H9 (cell line): ENCODE results near the gene SUV39H2. TPM values are rescaled to one million over a fixed set of nuclear protein-coding genes. Genes with fewer than 3 reads are reported as not detected.

ENCODE experiments used
- DNase-seq: peaks from one replicate; pipeline ENCODE4 v3.0.0-alpha.2; 2017
- H2AFZ ChIP-seq: one replicate; pipeline ENCODE4 v1.6.1; 2013; ENCODE audit warnings: mild to moderate bottlenecking, low read length, control low read depth, moderate library complexity
- H2AK5ac ChIP-seq: 2 replicates; pipeline ENCODE4 v1.6.1; 2013; ENCODE audit warnings: low read length, control low read depth, mixed read lengths; ENCODE audit not compliant: insufficient read length
- H2BK120ac ChIP-seq: one replicate; pipeline ENCODE4 v1.6.1; 2013; ENCODE audit warnings: low read depth, mild to moderate bottlenecking, low read length, control low read depth, inconsistent platforms; ENCODE audit not compliant: poor library complexity, severe bottlenecking
- H2BK12ac ChIP-seq: 2 replicates; pipeline ENCODE4 v1.6.1; 2013; ENCODE audit warnings: low read length, control low read depth, mixed read lengths, low read depth; ENCODE audit not compliant: insufficient read length
- H2BK15ac ChIP-seq: 2 replicates; pipeline ENCODE4 v1.6.1; 2013; ENCODE audit warnings: low read depth, low read length, control low read depth
- H2BK20ac ChIP-seq: one replicate; pipeline ENCODE4 v1.6.1; 2013; ENCODE audit warnings: low read depth, mild to moderate bottlenecking, low read length, control low read depth, inconsistent platforms; ENCODE audit not compliant: poor library complexity, severe bottlenecking
- H2BK5ac ChIP-seq: 2 replicates; pipeline ENCODE4 v1.6.1; 2013; ENCODE audit warnings: low read length, control low read depth, mixed read lengths; ENCODE audit not compliant: insufficient read length
- H3K14ac ChIP-seq: 2 replicates; pipeline ENCODE4 v1.6.1; 2013; ENCODE audit warnings: low read length, control low read depth; ENCODE audit not compliant: insufficient read depth
- H3K18ac ChIP-seq: 2 replicates; pipeline ENCODE4 v1.6.1; 2013; ENCODE audit warnings: low read depth, mild to moderate bottlenecking, mixed read lengths, low read length, control low read depth; ENCODE audit not compliant: insufficient read length
- H3K23ac ChIP-seq: 2 replicates; pipeline ENCODE4 v1.6.1; 2013; ENCODE audit warnings: low read length, control low read depth, mixed read lengths, low read depth; ENCODE audit not compliant: insufficient read length
- H3K23me2 ChIP-seq: 2 replicates; pipeline ENCODE4 v1.6.1; 2013; ENCODE audit warnings: low read depth, mild to moderate bottlenecking, mixed read lengths, low read length, control low read depth; ENCODE audit not compliant: insufficient read length, poor library complexity, severe bottlenecking
- H3K27ac ChIP-seq: 2 replicates; pipeline ENCODE4 v1.5.1; 2013; ENCODE audit warnings: low read length, control low read depth, mixed read lengths, low read depth; ENCODE audit not compliant: insufficient read length
- H3K27me3 ChIP-seq: 2 replicates; pipeline ENCODE4 v1.6.1; 2013; ENCODE audit warnings: low read length, control low read depth, inconsistent platforms; ENCODE audit not compliant: insufficient read depth
- H3K4ac ChIP-seq: 2 replicates; pipeline ENCODE4 v1.6.1; 2013; ENCODE audit warnings: low read depth, mild to moderate bottlenecking, control low read depth, inconsistent platforms, low read length, moderate library complexity
- H3K4me1 ChIP-seq: 2 replicates; pipeline ENCODE4 v1.6.1; 2013; ENCODE audit warnings: low read length, control low read depth, inconsistent platforms; ENCODE audit not compliant: insufficient read depth
- H3K4me2 ChIP-seq: 2 replicates; pipeline ENCODE4 v1.6.1; 2013; ENCODE audit warnings: low read length, control low read depth, mixed read lengths; ENCODE audit not compliant: insufficient read length, insufficient read depth
- H3K56ac ChIP-seq: 2 replicates; pipeline ENCODE4 v1.6.1; 2013; ENCODE audit warnings: low read depth, mild to moderate bottlenecking, mixed read lengths, low read length, control low read depth; ENCODE audit not compliant: insufficient read length
- H3K79me1 ChIP-seq: 2 replicates; pipeline ENCODE4 v1.6.1; 2013; ENCODE audit warnings: low read depth, mild to moderate bottlenecking, moderate library complexity, low read length, control low read depth, inconsistent platforms; ENCODE audit not compliant: insufficient read depth, poor library complexity, severe bottlenecking
- H3K79me2 ChIP-seq: 2 replicates; pipeline ENCODE4 v1.6.1; 2013; ENCODE audit warnings: low read length, control low read depth, inconsistent platforms; ENCODE audit not compliant: insufficient read depth
- H3K9ac ChIP-seq: 2 replicates; pipeline ENCODE4 v1.6.1; 2013; ENCODE audit warnings: low read length, control low read depth, mixed read lengths; ENCODE audit not compliant: insufficient read length; ENCODE audit errors: extremely low read depth
- H3K9me3 ChIP-seq: one replicate; pipeline ENCODE4 v1.6.1; 2013; ENCODE audit warnings: low read depth, low read length, inconsistent platforms; ENCODE audit not compliant: control insufficient read depth
- H3T11ph ChIP-seq: one replicate; pipeline ENCODE4 v1.6.1; 2013; ENCODE audit warnings: mild to moderate bottlenecking, low read length, control low read depth, inconsistent platforms
- H4K20me1 ChIP-seq: one replicate; pipeline ENCODE4 v1.6.1; 2013; ENCODE audit not compliant: control insufficient read depth, insufficient read length, insufficient read depth
- H4K5ac ChIP-seq: 2 replicates; pipeline ENCODE4 v1.6.1; 2013; ENCODE audit warnings: low read depth, mild to moderate bottlenecking, mixed read lengths, low read length, control low read depth; ENCODE audit not compliant: insufficient read length
- H4K8ac ChIP-seq: replicated peaks from 2 replicates; pipeline ENCODE4 v1.6.1; 2013; ENCODE audit warnings: low read length, control low read depth, mixed read lengths, low read depth; ENCODE audit not compliant: insufficient read length
- H4K91ac ChIP-seq: 2 replicates; pipeline ENCODE4 v1.6.1; 2013; ENCODE audit warnings: low read depth, mild to moderate bottlenecking, moderate library complexity, mixed read lengths, low read length, control low read depth; ENCODE audit not compliant: insufficient read length
- H3K27ac Mint-ChIP-seq, 3 experiments: 2 replicates in 2 of 3; 3 replicates in 1 of 3; pipeline ENCODE4 v1.8.0; 2020 to 2021; ENCODE audit warnings: mixed read lengths in 3 of 3, mild to moderate bottlenecking in 1 of 3, moderate library complexity in 1 of 3
- H3K27me3 Mint-ChIP-seq: 2 replicates; pipeline ENCODE4 v1.8.0; 2021; ENCODE audit warnings: low read depth, mild to moderate bottlenecking, moderate library complexity, mixed read lengths
- H3K36me3 Mint-ChIP-seq, 3 experiments: 2 replicates in 2 of 3; 3 replicates in 1 of 3; pipeline ENCODE4 v1.8.0; 2020 to 2021; ENCODE audit warnings: low read depth in 3 of 3, mixed read lengths in 3 of 3; ENCODE audit not compliant: insufficient read depth in 1 of 3
- H3K4me1 Mint-ChIP-seq, 2 experiments: 2 replicates each; pipeline ENCODE4 v1.8.0; 2020; ENCODE audit warnings: mixed read lengths in 2 of 2
- H3K4me3 Mint-ChIP-seq, 2 experiments: 2 replicates in 1 of 2; 3 replicates in 1 of 2; pipeline ENCODE4 v1.8.0; 2020 to 2021; ENCODE audit warnings: mild to moderate bottlenecking in 2 of 2, mixed read lengths in 2 of 2, moderate library complexity in 1 of 2
- H3K9me3 Mint-ChIP-seq, 2 experiments: 2 replicates in 1 of 2; 3 replicates in 1 of 2; pipeline ENCODE4 v1.8.0; 2020; ENCODE audit warnings: mild to moderate bottlenecking in 2 of 2, mixed read lengths in 2 of 2, moderate library complexity in 1 of 2
- CTCF ChIP-seq: fragments of 200-600 bp; sonication (generic); conservative IDR thresholded peaks from 3 replicates; pipeline ENCODE4 v1.8.0; 2021; ENCODE audit warnings: antibody characterized with exemption, mild to moderate bottlenecking
- WGBS: extraction: QIAGEN DNeasy Blood & Tissue Kit; methylation state at CpG from one replicate; pipeline ENCODE4 v1.1.7; 2013; ENCODE audit warnings: missing lambda C conversion rate, low lambda C conversion rate, mixed read lengths; ENCODE audit not compliant: insufficient read length; ENCODE audit errors: extremely low coverage; 5-methylcytosine and 5-hydroxymethylcytosine counted together
- total RNA-seq: library from RNA; stranded (reverse); gene quantifications from 2 replicates; pipeline ENCODE4 v1.2.1, GENCODE V29; 2021

SUV39H2 gene
- total RNA-seq, 1 experiment from 2014 or later = 59.7 TPM

GRCh38 chr10:14859043-14859442 lies 19.6 kb upstream of the SUV39H2 start:
- Mint-ChIP-seq H3K4me3 (no peak overlapping the region), H3K9me3 (no peaks in the 10 kb centered on the region), H3K27ac (no peak overlapping the region; a peak in 1 of 7 replicates), H3K4me1 (no peaks in the 10 kb centered on the region), H3K36me3 (peaks cover 11 to 54% (median 19%) of the 10 kb centered on the region in 3 experiments), H3K27me3 (no peaks in the 10 kb centered on the region)
- Histone ChIP-seq H3K27me3 (no peaks in the 10 kb centered on the region), H3K4me2 (no peak overlapping the region), H3K4ac (no peak overlapping the region), H3K23me2 (no peaks in the 10 kb centered on the region), H3K14ac (no peak overlapping the region), H3K23ac (no peak overlapping the region), H3K27ac (no peak overlapping the region), H2BK120ac (no peak overlapping the region), H3K4me1 (no peaks in the 10 kb centered on the region), H3K9me3 (no peaks in the 10 kb centered on the region), H3K56ac (no peak overlapping the region), H4K5ac (no peak overlapping the region), H2BK12ac (no peak overlapping the region), H4K8ac (no peak overlapping the region), H2BK15ac (no peak overlapping the region), H2BK20ac (no peak overlapping the region), H2BK5ac (no peak overlapping the region), H2AFZ (no peak overlapping the region), H4K20me1 (no peaks in the 10 kb centered on the region), H3K9ac (no peak overlapping the region), H4K91ac (no peak overlapping the region), H3K79me1 (no peaks in the 10 kb centered on the region), H3K79me2 (no peaks in the 10 kb centered on the region), H2AK5ac (no peak overlapping the region), H3T11ph (no peak overlapping the region), H3K18ac (no peak overlapping the region)
- no CpG with 5 or more reads among the region's 5 CpGs for WGBS
- TF ChIP-seq CTCF = no peak
- DNase-seq = no peak
